HG02840 (cell line): ENCODE results near the gene IL1RAP.
A peak's percentile ranks its signal among the peaks of the same experiment; 100 is the strongest.

Experiments
- ATAC-seq: cut with Tn5 transposase; IDR thresholded peaks from one replicate; pipeline ENCODE4 v1.9.1; 2021; ENCODE audit warnings: mild to moderate bottlenecking, moderate library complexity, moderate number of reproducible peaks; ENCODE audit not compliant: unreplicated experiment, low FRiP score

The IL1RAP gene

GRCh38 chr3:190597291-190597690 is 83.4 kb downstream of the IL1RAP start:
- no peak for ATAC-seq

GRCh38 chr3:190601622-190602021 is 87.7 kb downstream of the IL1RAP start:
- ATAC-seq = no peak

GRCh38 chr3:190605385-190605784 is 91.5 kb downstream of the IL1RAP start:
- no peak for ATAC-seq

- no peak for ATAC-seq
Observed at GRCh38 chr3:190606596-190606995, 92.7 kb downstream of the IL1RAP start.

GRCh38 chr3:190607021-190607420 is 93.1 kb downstream of the IL1RAP start:
- no peak for ATAC-seq

- ATAC-seq = no peak
Observed at GRCh38 chr3:190608850-190609589, 95.1 kb downstream of the IL1RAP start.

GRCh38 chr3:190614226-190615059 is 100.6 kb downstream of the IL1RAP start:
- no peak for ATAC-seq

GRCh38 chr3:190615060-190615384 is 101.1 kb downstream of the IL1RAP start:
- no peak for ATAC-seq

- ATAC-seq = no peak
Observed at GRCh38 chr3:190615607-190616006, 101.7 kb downstream of the IL1RAP start.

- no peak for ATAC-seq
Observed at GRCh38 chr3:190616637-190617036, 102.8 kb downstream of the IL1RAP start.

GRCh38 chr3:190617185-190617584 is 103.3 kb downstream of the IL1RAP start:
- ATAC-seq = peak; percentile 64

- ATAC-seq = no peak
Observed at GRCh38 chr3:190618330-190619030, 104.6 kb downstream of the IL1RAP start.

- no peak for ATAC-seq
Observed at GRCh38 chr3:190619353-190619752, 105.5 kb downstream of the IL1RAP start.

GRCh38 chr3:190619761-190620160 is 105.9 kb downstream of the IL1RAP start:
- no peak for ATAC-seq

GRCh38 chr3:190620886-190621608 is 107.2 kb downstream of the IL1RAP start:
- ATAC-seq = no peak

- no peak for ATAC-seq
Observed at GRCh38 chr3:190621927-190622326, 108.0 kb downstream of the IL1RAP start.

- no peak for ATAC-seq
Observed at GRCh38 chr3:190624282-190624681, 110.4 kb downstream of the IL1RAP start.

GRCh38 chr3:190626951-190627620 is 113.2 kb downstream of the IL1RAP start:
- no peak for ATAC-seq

GRCh38 chr3:190629088-190629487 is 115.2 kb downstream of the IL1RAP start:
- ATAC-seq = no peak

- no peak for ATAC-seq
Observed at GRCh38 chr3:190631295-190631694, 117.4 kb downstream of the IL1RAP start.
